NCI-H146 treated with DMSO at 0.1 percent for 48 hours (cell line): ENCODE measurements around the gene FZD10.

Experiments
- DNase-seq: peaks from one replicate; lab custom pipeline; 2025; ENCODE audit not compliant: unreplicated experiment; lab: John Stamatoyannopoulos, UW

The FZD10 gene

GRCh38 chr12:130177635-130178242, 15.5 kb downstream of the FZD10 start:
- DNase-seq: no peak

DNA sequence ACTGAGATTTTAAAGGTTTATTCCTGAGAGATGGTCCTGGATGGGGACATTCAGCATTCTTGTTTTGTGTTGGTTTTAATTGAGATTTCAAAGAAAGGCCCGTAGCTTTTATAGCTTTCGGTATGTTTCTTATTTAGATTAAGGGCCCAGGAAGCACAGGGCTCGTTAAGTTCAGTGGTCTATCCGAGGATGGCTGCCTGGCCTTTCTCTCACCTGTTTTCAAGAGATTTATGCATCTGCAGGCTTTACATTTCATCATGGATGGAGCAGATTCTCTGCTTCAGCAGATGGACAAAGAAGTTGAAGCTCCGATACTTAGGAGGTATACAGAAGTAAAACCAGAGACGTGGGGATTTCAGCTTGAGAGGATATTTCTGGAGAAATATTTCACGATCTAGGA, 16.0 kb downstream of the FZD10 start:
- DNase-seq: no peak

DNA sequence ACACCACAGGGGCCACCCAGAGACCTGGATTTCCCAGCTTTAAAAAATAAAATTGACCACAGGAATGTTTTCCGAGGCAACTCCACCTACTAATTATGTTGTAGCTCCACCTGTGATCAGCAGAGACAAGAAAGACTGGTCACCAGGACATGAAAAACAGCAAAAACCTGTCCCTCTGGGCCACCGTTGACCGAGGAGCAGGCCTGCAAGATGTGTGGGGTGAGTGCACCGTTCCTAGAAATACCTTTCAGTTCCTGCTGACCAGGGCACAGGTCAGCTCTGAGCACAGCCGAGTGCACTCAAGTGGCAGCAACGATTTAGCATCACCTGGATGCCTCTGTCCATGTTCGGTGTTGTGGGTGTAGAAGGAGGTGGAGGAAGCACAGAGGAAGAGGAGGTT, 16.9 kb downstream of the FZD10 start:
- no peak for DNase-seq

DNA sequence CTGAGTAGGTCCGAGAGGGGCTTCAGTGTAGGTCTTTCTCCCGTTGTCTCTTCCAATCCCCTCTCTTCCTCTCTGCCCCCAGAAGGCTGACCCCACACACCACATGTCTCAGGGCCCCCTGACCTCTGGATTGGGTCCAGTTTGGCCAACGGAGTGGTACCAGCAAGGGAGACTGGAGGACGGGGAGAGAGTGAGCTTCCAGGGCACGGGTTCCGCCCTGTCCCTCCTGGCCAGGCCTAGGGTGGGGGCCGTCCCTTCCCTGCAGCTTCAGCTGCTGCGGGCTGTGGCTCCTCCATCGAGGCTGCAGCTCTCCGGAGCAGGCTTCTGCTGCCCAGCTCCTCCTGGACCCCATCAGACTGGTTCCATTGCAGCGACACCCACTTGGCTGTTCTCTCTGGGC, 17.4 kb downstream of the FZD10 start:
- no peak for DNase-seq

GRCh38 chr12:130181211-130181610, 18.9 kb downstream of the FZD10 start:
- DNase-seq: no peak

DNA sequence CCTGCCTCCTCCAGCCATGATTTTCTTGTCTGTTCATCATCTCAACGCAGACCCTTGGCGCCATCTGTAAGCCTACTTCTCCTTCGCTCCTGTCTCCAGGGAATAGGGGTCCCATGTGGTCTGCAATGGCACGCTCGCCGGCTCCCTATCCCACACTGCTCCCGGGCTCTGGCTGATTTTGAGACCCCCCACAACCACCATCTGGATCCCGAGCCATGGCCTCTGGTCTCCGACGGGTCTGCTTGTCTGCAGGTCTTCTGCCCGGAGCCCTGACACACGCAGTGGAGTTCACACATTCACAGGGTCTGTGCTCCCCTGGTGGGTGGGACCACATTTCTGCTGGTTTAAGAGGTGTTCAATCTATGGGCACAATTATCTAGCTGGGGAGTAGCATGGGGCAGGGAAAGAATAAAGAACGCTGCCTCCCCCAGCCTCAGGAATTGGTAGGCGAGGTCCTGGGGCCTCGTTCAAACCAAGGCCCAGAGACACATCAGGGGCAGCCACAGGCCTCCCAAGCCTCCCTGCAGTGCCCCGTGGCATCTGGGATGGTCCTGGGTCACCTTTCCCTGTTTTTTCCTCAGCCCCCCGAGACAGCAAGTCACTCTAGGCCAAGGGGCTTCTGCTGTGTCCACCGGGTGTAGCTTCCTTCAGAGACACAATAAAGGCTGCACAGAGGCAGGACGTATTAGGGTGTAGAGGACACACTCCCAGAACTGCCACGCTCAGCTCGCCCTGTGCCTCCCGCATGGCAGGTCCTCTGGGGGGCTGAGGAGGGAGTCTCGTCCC, 21.5 kb downstream of the FZD10 start:
- no peak for DNase-seq

DNA sequence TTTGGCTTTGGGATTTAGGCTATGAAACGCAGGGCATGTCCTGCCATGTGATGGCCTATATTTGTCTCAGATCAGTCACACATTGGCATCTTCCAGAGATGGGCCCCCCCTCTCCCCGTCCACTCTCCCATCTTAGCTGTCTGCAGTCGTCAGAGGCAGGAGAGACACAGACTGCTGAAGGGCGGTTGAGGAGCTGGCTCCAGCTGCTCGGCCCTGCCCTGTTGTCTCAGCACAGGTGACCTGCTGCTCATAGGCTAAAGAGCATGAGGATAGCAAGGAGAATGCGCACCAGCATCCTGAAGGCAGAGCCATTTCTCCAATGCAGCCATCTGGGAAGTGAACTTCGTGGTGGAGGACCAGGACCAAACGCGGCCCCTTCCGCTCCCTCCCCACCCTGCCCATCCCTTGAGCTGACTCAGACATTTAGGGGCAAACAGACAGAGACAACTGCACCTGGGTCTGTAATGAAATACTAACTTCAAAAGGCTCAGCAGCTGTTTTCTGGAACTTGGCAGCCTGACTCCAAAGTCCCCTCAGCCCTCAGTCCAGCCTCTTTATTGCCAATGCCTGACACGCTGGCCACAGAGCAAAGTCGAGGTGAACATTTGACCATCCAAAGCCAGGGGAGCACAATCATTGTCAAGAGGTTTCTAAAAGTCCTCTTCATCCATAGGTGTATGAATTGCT, 22.3 kb downstream of the FZD10 start:
- no peak for DNase-seq

DNA sequence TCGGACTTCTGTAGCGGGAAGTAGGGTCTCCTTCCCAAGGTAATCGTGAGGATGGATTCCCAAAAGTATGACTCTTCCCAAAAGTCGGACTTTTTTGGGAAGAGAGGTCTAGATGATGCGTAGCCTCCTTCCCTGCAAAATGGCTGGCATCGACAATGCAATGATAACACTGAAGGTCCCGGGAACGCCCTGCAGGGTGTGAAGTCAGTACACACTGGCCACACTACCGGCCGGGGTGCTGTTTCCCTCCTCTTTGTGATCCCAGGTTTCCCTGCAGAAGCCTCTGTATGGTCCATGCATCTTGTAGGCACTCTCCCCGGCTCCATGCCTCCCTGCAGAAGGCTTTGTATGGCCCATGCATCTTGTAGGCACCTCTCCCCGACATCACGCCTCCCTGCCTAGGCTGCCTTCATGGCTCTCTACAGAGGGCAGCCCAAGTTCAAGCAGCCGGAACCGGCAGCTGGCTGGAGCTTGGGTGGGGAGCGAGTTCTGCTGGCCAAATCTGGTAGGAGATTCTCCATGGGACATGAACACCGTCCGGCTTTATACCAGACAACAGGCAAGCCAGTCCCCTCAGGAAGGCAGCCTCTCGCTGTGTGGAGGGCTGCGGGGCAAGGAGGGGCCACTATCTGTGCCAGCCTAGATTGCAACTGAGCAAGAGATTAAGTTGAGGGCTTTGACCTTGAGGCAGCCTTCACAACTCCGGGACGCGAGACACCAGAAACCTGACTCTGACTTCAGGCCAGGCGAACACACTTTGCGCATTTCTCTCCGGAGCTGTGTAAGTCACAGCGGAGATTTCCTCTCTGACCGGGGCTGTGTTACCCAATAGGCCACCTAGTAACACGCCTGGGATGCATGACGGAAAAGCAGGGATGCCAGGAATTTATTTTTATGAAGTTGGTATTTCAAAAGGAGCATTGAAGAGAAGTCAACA, 23.5 kb downstream of the FZD10 start:
- no peak for DNase-seq

DNA sequence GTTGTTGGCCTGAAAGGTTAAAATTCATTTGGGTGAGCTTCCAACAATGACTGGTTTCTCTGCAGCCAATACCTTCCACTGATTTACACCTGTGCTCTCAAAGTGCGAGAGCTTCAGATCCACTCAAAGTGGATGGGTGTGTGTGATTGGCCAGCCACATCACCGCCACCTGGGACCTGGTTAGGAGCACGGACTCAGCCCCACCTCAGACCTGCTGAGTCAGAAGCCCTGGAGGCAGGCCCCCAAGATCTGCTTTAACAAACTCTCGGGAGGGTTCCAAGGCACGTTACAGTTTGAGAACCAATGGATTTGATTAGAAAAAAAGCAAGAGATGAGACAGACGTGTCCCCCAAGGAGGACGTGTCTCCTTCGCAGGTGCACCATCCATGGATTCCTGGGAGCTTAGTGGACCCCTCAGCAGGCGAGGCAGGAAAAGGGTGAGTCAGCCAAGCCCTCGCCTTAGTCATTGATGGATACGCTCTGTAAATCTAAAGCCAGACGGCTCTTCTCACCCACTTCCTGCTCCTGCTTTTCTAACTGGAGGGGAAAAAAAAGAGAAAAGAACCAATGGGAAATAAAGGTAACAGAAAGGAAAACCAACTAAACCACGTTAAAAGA, 24.5 kb downstream of the FZD10 start:
- no peak for DNase-seq

- DNase-seq: peak; percentile 57
These were observed 30.5 kb downstream of the FZD10 start for GRCh38 chr12:130192642-130193345.

GRCh38 chr12:130194154-130194553, 31.9 kb downstream of the FZD10 start:
- no peak for DNase-seq

DNA sequence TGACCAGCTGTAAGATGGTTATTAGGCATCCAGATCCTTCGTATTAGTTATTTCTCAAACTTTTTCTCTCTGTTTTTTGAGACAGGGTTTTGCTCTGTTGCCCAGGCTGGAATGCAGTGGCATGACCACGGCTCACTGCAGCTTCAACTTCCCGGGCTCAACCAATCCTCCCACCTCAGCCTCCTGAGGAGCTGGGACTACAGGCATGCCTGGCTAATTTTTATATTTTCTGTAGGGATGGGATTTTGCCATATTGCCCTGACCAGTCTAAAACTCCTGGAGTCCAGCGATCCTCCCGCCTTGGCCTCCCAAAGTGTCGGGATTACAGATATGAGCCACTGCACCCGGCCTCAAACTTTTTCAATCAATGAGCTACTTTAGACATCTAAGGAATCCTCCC, 33.1 kb downstream of the FZD10 start:
- DNase-seq: no peak

- no peak for DNase-seq
These were observed 33.5 kb downstream of the FZD10 start for GRCh38 chr12:130195776-130196175.

DNA sequence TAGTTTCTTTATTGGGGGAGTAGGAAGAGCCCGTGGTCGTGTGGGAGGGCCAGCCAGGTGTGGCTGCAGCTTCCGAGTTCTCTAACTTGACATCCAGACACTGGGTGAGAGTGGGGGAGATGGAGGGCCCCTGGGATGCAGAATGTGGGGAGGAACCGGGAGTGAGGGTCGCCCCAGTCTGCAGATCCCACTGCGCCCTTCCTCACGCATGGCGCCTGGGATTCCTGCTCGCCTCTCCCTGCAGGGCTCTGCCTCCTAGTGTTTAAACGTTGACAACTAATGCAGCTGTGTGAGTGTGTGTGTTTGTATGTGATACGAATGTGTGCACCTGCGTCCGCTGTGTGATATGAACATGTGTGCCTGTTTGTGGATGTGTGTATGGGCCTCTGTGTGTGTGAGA, 34.6 kb downstream of the FZD10 start:
- no peak for DNase-seq

DNA sequence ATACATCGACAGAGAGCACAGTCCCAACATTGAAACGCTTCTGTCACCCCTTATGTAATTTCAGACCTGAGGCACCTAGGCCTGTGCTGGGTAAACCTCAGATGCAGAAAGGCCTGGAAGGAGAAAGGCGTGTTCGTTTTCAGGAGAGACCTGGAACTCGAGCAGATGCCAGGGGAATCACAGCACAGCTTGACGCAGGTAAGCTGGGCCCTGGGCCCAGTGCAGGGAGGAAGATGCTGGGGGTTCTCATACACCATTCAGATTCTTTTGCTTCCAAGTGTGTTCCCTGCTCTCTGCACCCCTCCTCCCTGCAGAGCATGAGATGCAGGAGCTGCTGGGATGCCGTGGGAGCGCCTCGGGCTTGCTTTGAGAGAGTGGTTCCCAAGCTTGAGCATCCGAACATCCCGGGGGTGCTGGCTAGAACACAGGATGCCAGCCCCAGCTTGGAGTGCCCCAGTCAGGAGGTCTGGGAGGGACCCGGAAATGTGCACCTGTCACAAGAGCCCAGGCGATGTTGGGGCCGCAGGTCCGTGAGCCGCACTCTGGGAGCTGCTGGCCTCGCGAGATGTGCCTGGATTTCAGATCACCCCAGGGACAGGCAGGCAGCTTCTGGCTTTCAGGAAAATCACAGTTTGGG, 35.9 kb downstream of the FZD10 start:
- DNase-seq: no peak

- DNase-seq: no peak
These were observed 36.4 kb downstream of the FZD10 start for GRCh38 chr12:130198663-130199060.

DNA sequence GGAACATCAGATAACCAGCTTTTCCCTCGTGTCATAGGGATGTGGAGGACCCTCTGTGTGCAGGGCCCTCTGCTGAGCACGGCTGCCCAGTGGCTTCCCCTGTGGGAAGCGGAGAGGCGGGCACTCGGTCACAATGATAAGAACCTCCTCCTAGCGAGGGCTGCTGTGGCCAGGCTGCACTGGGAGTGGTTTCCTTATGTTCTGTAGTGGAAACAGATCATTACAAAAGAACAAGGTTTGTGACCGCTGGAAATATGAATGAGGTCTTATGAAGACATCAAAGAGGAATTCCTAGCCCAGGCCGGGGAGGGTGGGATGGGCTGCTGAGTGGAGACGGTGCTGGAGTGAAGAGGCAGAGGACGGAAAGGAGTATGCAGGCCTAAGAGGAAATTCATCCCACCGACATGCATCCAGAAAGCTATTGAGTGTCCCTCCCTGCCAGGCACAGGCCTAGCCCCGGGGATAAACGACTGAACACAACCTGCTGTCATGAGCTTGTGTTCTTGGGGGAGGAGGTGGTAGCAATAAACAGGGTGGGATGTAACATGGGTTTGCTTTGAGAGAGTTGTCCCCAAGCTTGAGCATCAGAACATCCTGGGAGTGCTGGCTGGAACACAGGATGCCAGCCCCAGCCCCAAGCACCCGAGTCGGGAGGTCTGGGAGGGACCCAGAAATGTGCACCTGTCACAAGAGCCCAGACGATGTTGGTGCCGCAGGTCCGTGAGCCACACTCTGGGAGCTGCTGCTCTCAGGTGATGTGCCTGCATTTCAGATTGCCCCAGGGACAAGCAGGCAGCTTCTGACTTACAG, 37.5 kb downstream of the FZD10 start:
- no peak for DNase-seq

- DNase-seq: no peak
These were observed 38.2 kb downstream of the FZD10 start for GRCh38 chr12:130200445-130200844.

- no peak for DNase-seq
These were observed 38.8 kb downstream of the FZD10 start for GRCh38 chr12:130201037-130201436.
